HL-60 (cell line): Measurements from ENCODE around the gene TNPO3.

ENCODE experiments used
- CTCF ChIP-seq: IDR thresholded peaks from one replicate; pipeline ENCODE4 v1.5.1; 2011; ENCODE audit warnings: low read length, control low read depth, inconsistent platforms; ENCODE audit not compliant: insufficient read depth
- POLR2AphosphoS5 ChIP-seq: IDR thresholded peaks from 2 replicates; pipeline ENCODE4 v1.6.1; 2012; ENCODE audit warnings: low read depth
- REST ChIP-seq: IDR thresholded peaks from 2 replicates; pipeline ENCODE4 v1.6.1; 2012; ENCODE audit warnings: low read depth; ENCODE audit not compliant: insufficient replicate concordance

GRCh38 chr7:128989961-128990360 lies 65.0 kb downstream of the TNPO3 start:
- TF ChIP-seq CTCF: no peak
- TF ChIP-seq POLR2AphosphoS5: no peak
- no peak for TF ChIP-seq REST
